Neural crest cell (in vitro differentiated cells): Measurements from ENCODE around the gene RAB3C. TPM values are rescaled to one million over a fixed set of nuclear protein-coding genes. Genes with fewer than 3 reads are reported as not detected.

Experiments
- DNase-seq: peaks from one replicate; pipeline ENCODE4 v3.0.0; 2021; ENCODE audit warnings: low read depth, mixed read lengths, low spot score
- H3K27ac Mint-ChIP-seq: one replicate; pipeline ENCODE4 v1.8.0; 2021; ENCODE audit warnings: mild to moderate bottlenecking, mixed read lengths; ENCODE audit not compliant: unreplicated experiment
- H3K27me3 Mint-ChIP-seq: 2 replicates; pipeline ENCODE4 v1.8.0; 2021; ENCODE audit warnings: low read depth, mild to moderate bottlenecking, mixed read lengths
- H3K36me3 Mint-ChIP-seq: 2 replicates; pipeline ENCODE4 v1.8.0; 2021; ENCODE audit warnings: low read depth, mild to moderate bottlenecking, mixed read lengths
- H3K4me1 Mint-ChIP-seq: 2 replicates; pipeline ENCODE4 v1.8.0; 2021; ENCODE audit warnings: mixed read lengths
- H3K4me3 Mint-ChIP-seq: one replicate; pipeline ENCODE4 v1.8.0; 2021; ENCODE audit warnings: mild to moderate bottlenecking, mixed read lengths
- H3K9me3 Mint-ChIP-seq: 2 replicates; pipeline ENCODE4 v1.8.0; 2021; ENCODE audit warnings: mixed read lengths
- CTCF ChIP-seq: fragments of 200-600 bp; sonication (generic); conservative IDR thresholded peaks from 2 replicates; pipeline ENCODE4 v1.5.0; 2021; ENCODE audit warnings: antibody characterized with exemption, mild to moderate bottlenecking
- total RNA-seq: library from RNA; stranded (reverse); gene quantifications from 2 replicates; pipeline ENCODE4 v1.2.1, GENCODE V29; 2021

The RAB3C gene
- total RNA-seq, 1 donor from 2014 or later, result 13.6 TPM

- no peak for TF ChIP-seq CTCF
- H3K27me3 Mint-ChIP-seq, result no peaks in the 10 kb centered on the region
- H3K27ac Mint-ChIP-seq, result no peak overlapping the region
Measured at GRCh38 chr5:58898538-58898937, 315.7 kb downstream of the RAB3C start.

GRCh38 chr5:58901271-58901670 lies 318.4 kb downstream of the RAB3C start:
- peaks cover 3% of the 10 kb centered on the region for H3K9me3 Mint-ChIP-seq
- no peaks in the 10 kb centered on the region for H3K27me3 Mint-ChIP-seq
- H3K4me1 Mint-ChIP-seq, result no peaks in the 10 kb centered on the region
- H3K36me3 Mint-ChIP-seq, result no peaks in the 10 kb centered on the region
- no peak overlapping the region for H3K27ac Mint-ChIP-seq
- TF ChIP-seq CTCF, result no peak
- no peak for DNase-seq
- no peak overlapping the region for H3K4me3 Mint-ChIP-seq

More at GRCh38 chr5:58898538-58898937, 315.7 kb downstream of the RAB3C start:
- Mint-ChIP-seq H3K36me3 (no peaks in the 10 kb centered on the region), H3K9me3 (peaks cover 3% of the 10 kb centered on the region), H3K4me1 (no peaks in the 10 kb centered on the region), H3K4me3 (no peak overlapping the region)
- no peak for DNase-seq

DNA sequence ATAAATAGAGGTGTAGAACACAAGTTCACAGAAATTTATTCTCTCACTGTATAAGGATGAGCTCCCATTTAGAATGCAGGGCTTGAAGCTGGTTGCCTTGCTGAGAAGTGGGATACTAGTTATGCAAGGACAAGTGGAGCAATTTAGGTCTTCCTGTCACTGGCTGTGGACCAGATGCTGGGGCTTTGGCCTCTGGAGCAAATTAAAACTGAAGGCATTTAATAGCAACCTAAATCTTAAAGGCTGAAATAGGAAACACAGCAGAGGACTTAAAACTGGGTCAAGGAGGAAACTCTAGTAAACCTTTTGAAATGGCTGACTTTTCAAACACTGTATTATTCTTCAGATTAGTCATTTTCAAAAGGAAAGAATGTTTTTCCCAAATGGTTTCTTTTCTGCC lies 319.4 kb downstream of the RAB3C start:
- Mint-ChIP-seq H3K4me1 (no peaks in the 10 kb centered on the region), H3K4me3 (no peak overlapping the region), H3K27me3 (no peaks in the 10 kb centered on the region), H3K9me3 (peaks cover 5% of the 10 kb centered on the region), H3K27ac (no peak overlapping the region), H3K36me3 (no peaks in the 10 kb centered on the region)
- DNase-seq, result no peak
- no peak for TF ChIP-seq CTCF

GRCh38 chr5:58902765-58903164 lies 319.9 kb downstream of the RAB3C start:
- no peaks in the 10 kb centered on the region for H3K27me3 Mint-ChIP-seq
- H3K36me3 Mint-ChIP-seq, result no peaks in the 10 kb centered on the region
- DNase-seq, result no peak
- no peak overlapping the region for H3K27ac Mint-ChIP-seq
- no peak for TF ChIP-seq CTCF
- no peaks in the 10 kb centered on the region for H3K4me1 Mint-ChIP-seq
- no peak overlapping the region for H3K4me3 Mint-ChIP-seq
- peaks cover 5% of the 10 kb centered on the region for H3K9me3 Mint-ChIP-seq

GRCh38 chr5:58904737-58905136 lies 321.9 kb downstream of the RAB3C start:
- no peak for TF ChIP-seq CTCF
- peaks cover 5% of the 10 kb centered on the region for H3K9me3 Mint-ChIP-seq
- H3K27ac Mint-ChIP-seq, result no peak overlapping the region
- no peaks in the 10 kb centered on the region for H3K27me3 Mint-ChIP-seq
- H3K4me3 Mint-ChIP-seq, result no peak overlapping the region
- DNase-seq, result no peak
- no peaks in the 10 kb centered on the region for H3K36me3 Mint-ChIP-seq
- no peaks in the 10 kb centered on the region for H3K4me1 Mint-ChIP-seq

- Mint-ChIP-seq H3K9me3 (peaks cover 8% of the 10 kb centered on the region), H3K4me3 (no peak overlapping the region), H3K27me3 (no peaks in the 10 kb centered on the region), H3K36me3 (peaks cover 3% of the 10 kb centered on the region), H3K27ac (no peak overlapping the region), H3K4me1 (no peaks in the 10 kb centered on the region)
- TF ChIP-seq CTCF, result no peak
- DNase-seq, result no peak
Measured at GRCh38 chr5:58905944-58906343, 323.1 kb downstream of the RAB3C start.
